ENCODE results near the gene PTPN4.

DNA sequence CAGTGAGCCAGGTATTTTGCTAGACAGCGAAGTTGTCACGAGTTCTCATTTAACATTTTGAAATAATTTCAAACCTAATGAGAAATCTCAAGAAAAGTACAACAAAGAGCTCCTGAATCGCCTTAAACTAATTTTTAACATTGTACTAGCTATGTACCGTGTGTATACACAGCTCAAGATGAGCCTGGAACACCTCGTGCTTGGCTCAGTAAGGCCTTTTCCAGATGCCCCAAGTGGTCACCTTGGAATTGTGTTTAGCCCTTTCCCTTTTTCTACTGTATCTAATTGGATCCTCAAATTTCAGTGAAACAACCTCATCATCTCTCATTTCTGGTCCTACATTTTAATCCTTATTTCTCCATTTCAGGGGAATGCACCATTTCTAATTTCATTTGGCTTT lies 7.2 kb downstream of the PTPN4 start:
- TF ChIP-seq CTCF (conservative IDR thresholded peaks at IDR 0.05; ENCODE audit: low read depth, low read length) (0 out of 2 replicates have a peak, but pooled peaks have one; percentile 18), EZH2 (IDR thresholded peaks at IDR 0.05; ENCODE audit: low read length, unreplicated experiment) (no peak), EZH2phosphoT487 (IDR thresholded peaks at IDR 0.05; ENCODE audit: borderline replicate concordance, low read length) (no peak)
